Measurements from ENCODE around the gene RYR1.
"Not testable (repeated sequence)": the region's sequence is repeated elsewhere in the genome, so short reads cannot be mapped to it uniquely, and the experiment has no call there.

Gene RYR1

GRCh38 chr19:38538793-38539528 is 105.5 kb downstream of the RYR1 start:
- no peak for DNase-seq (ENCODE audit: low spot score)

- no peak for DNase-seq (ENCODE audit: low spot score)
These were observed 106.3 kb downstream of the RYR1 start for GRCh38 chr19:38539751-38540150.

- DNase-seq (ENCODE audit: low spot score) = no peak
These were observed 108.5 kb downstream of the RYR1 start for GRCh38 chr19:38542040-38542439.

GRCh38 chr19:38543286-38543806 is 109.9 kb downstream of the RYR1 start:
- DNase-seq (ENCODE audit: low spot score) = no peak

- DNase-seq (ENCODE audit: low spot score) = peak; percentile 71
These were observed 110.5 kb downstream of the RYR1 start for GRCh38 chr19:38543807-38544568.

- DNase-seq (ENCODE audit: low spot score) = peak; percentile 21
These were observed 111.3 kb downstream of the RYR1 start for GRCh38 chr19:38544569-38545315.

GRCh38 chr19:38545596-38545995 is 112.1 kb downstream of the RYR1 start:
- no peak for DNase-seq (ENCODE audit: low spot score)

GRCh38 chr19:38547421-38547820 is 113.9 kb downstream of the RYR1 start:
- no peak for DNase-seq (ENCODE audit: low spot score)

- no peak for DNase-seq (ENCODE audit: low spot score)
These were observed 115.6 kb downstream of the RYR1 start for GRCh38 chr19:38549061-38549460.

- no peak for DNase-seq (ENCODE audit: low spot score)
These were observed 116.5 kb downstream of the RYR1 start for GRCh38 chr19:38549942-38550341.

- no peak for DNase-seq (ENCODE audit: low spot score)
These were observed 116.9 kb downstream of the RYR1 start for GRCh38 chr19:38550376-38550775.

- no peak for DNase-seq (ENCODE audit: low spot score)
These were observed 117.9 kb downstream of the RYR1 start for GRCh38 chr19:38551450-38551813.

- not testable (repeated sequence) for DNase-seq (ENCODE audit: low spot score)
These were observed 119.7 kb downstream of the RYR1 start for GRCh38 chr19:38553239-38553638.

GRCh38 chr19:38554676-38555141 is 121.2 kb downstream of the RYR1 start:
- no peak for DNase-seq (ENCODE audit: low spot score)

- no peak for DNase-seq (ENCODE audit: low spot score)
These were observed 121.7 kb downstream of the RYR1 start for GRCh38 chr19:38555200-38555599.

GRCh38 chr19:38556521-38557174 is 123.2 kb downstream of the RYR1 start:
- DNase-seq (ENCODE audit: low spot score) = peak; percentile 7

GRCh38 chr19:38557205-38557799 is 123.8 kb downstream of the RYR1 start:
- no peak for DNase-seq (ENCODE audit: low spot score)

- not testable (repeated sequence) for DNase-seq (ENCODE audit: low spot score)
These were observed 125.4 kb downstream of the RYR1 start for GRCh38 chr19:38558933-38559332.

GRCh38 chr19:38559428-38560401 is 126.2 kb downstream of the RYR1 start:
- no peak for DNase-seq (ENCODE audit: low spot score)

GRCh38 chr19:38561053-38561606 is 127.6 kb downstream of the RYR1 start:
- no peak for DNase-seq (ENCODE audit: low spot score)

Measured in cerebellar cortex (tissue), 1 donor.